Mesendoderm (in vitro differentiated cells): ENCODE measurements around the gene ZNF182.
"Not testable (repeated sequence)": the region's sequence is repeated elsewhere in the genome, so short reads cannot be mapped to it uniquely, and the experiment has no call there.

Experiments used
- DNase-seq: peaks from one replicate; pipeline ENCODE4 v3.0.0; 2013
- H2AK5ac ChIP-seq: 2 replicates; pipeline ENCODE4 v1.6.1; 2013; ENCODE audit warnings: low read length, inconsistent platforms
- H2BK120ac ChIP-seq: 2 replicates; pipeline ENCODE4 v1.6.1; 2013; ENCODE audit warnings: low read depth, mild to moderate bottlenecking, low read length, moderate library complexity, mixed read lengths
- H2BK15ac ChIP-seq: replicated peaks from 2 replicates; pipeline ENCODE4 v1.6.1; 2013; ENCODE audit warnings: low read depth, mild to moderate bottlenecking, moderate library complexity
- H2BK5ac ChIP-seq: 2 replicates; pipeline ENCODE4 v1.6.1; 2013; ENCODE audit warnings: low read length, inconsistent platforms
- H3K18ac ChIP-seq: 2 replicates; pipeline ENCODE4 v1.6.1; 2013; ENCODE audit warnings: mild to moderate bottlenecking, low read length, mixed read lengths
- H3K23ac ChIP-seq: one replicate; pipeline ENCODE4 v1.6.1; 2013; ENCODE audit warnings: low read length
- H3K27ac ChIP-seq: 2 replicates; pipeline ENCODE4 v1.5.1; 2013; ENCODE audit warnings: low read depth, mild to moderate bottlenecking, inconsistent platforms, low read length, moderate library complexity
- H3K27me3 ChIP-seq: 2 replicates; pipeline ENCODE4 v1.6.1; 2013; ENCODE audit warnings: low read length, control low read depth, mild to moderate bottlenecking, inconsistent platforms; ENCODE audit not compliant: insufficient read depth, poor library complexity
- H3K36me3 ChIP-seq: 2 replicates; pipeline ENCODE4 v1.6.1; 2013; ENCODE audit warnings: low read length, inconsistent platforms; ENCODE audit not compliant: control insufficient read depth, insufficient read depth
- H3K4ac ChIP-seq: one replicate; pipeline ENCODE4 v1.6.1; 2013; ENCODE audit warnings: low read depth, mild to moderate bottlenecking, low read length, moderate library complexity
- H3K4me1 ChIP-seq: 2 replicates; pipeline ENCODE4 v1.6.1; 2013; ENCODE audit warnings: low read depth, low read length, inconsistent platforms; ENCODE audit not compliant: control insufficient read depth
- H3K4me2 ChIP-seq: 2 replicates; pipeline ENCODE4 v1.6.1; 2013; ENCODE audit warnings: low read length
- H3K4me3 ChIP-seq: 2 replicates; pipeline ENCODE4 v1.5.1; 2013; ENCODE audit warnings: mild to moderate bottlenecking, low read length
- H3K56ac ChIP-seq: one replicate; pipeline ENCODE4 v1.6.1; 2013; ENCODE audit warnings: low read length
- H3K79me1 ChIP-seq: 2 replicates; pipeline ENCODE4 v1.6.1; 2013; ENCODE audit warnings: low read length, inconsistent platforms
- H3K79me2 ChIP-seq: 2 replicates; pipeline ENCODE4 v1.6.1; 2013; ENCODE audit warnings: mild to moderate bottlenecking, low read length; ENCODE audit not compliant: control insufficient read depth, insufficient read depth
- H3K9ac ChIP-seq: 2 replicates; pipeline ENCODE4 v1.6.1; 2013; ENCODE audit warnings: low read length, inconsistent platforms
- H4K5ac ChIP-seq: one replicate; pipeline ENCODE4 v1.6.1; 2013; ENCODE audit warnings: low read length
- H4K8ac ChIP-seq: one replicate; pipeline ENCODE4 v1.6.1; 2013; ENCODE audit warnings: low read depth, mild to moderate bottlenecking, control low read depth, low read length, moderate library complexity
- WGBS: extraction: QIAGEN DNeasy Blood & Tissue Kit; methylation state at CpG from one replicate; pipeline ENCODE4 v1.1.7; 2013; ENCODE audit warnings: low lambda C conversion rate, missing lambda C conversion rate; ENCODE audit not compliant: insufficient coverage; ENCODE audit errors: extremely low coverage; 5-methylcytosine and 5-hydroxymethylcytosine counted together

Gene ZNF182

DNA sequence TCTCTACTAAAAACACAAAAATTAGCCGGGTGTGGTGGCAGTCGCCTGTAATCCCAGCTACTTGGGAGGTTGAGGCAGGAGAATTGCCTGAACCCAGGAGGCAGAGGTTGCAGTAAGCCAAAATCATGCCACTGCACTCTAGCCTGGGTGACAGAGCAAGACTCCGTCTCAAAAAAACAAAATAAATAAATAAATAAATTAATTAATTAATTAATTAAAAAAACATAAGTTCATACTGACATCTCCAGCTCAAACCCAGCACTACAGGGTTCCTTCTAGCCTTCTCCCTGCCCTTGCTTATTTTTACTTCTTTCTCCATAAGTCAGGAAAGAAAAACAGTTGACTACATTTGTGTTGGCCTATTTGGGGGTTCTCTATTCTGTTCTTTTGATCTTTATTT is 71.8 kb downstream of the ZNF182 start:
- H2BK15ac ChIP-seq, H2AK5ac ChIP-seq, H3K79me1 ChIP-seq, H2BK120ac ChIP-seq, H3K4me3 ChIP-seq, H4K8ac ChIP-seq, H3K4me1 ChIP-seq, H2BK5ac ChIP-seq, H3K27ac ChIP-seq, H3K23ac ChIP-seq, H3K9ac ChIP-seq, H3K56ac ChIP-seq, H3K4ac ChIP-seq, H4K5ac ChIP-seq, H3K4me2 ChIP-seq, H3K27me3 ChIP-seq, H3K36me3 ChIP-seq, DNase-seq, H3K79me2 ChIP-seq, H3K18ac ChIP-seq: not testable (repeated sequence)
- no CpG with 5 or more reads among the region's 3 CpGs for WGBS

GRCh38 chrX:47927212-47927611 is 76.6 kb downstream of the ZNF182 start:
- whole genome bisulfite sequencing, result no CpG with 5 or more reads among the region's 2 CpGs
- no peak overlapping the region for H3K23ac ChIP-seq
- no peaks in the 10 kb centered on the region for H3K4me1 ChIP-seq
- no peaks in the 10 kb centered on the region for H3K79me2 ChIP-seq
- H2BK120ac ChIP-seq, result no peak overlapping the region
- no peak overlapping the region for H2BK5ac ChIP-seq
- no peak overlapping the region for H4K8ac ChIP-seq
- no peaks in the 10 kb centered on the region for H3K36me3 ChIP-seq
- no peak overlapping the region for H3K9ac ChIP-seq
- H2AK5ac ChIP-seq, result no peak overlapping the region
- no peak overlapping the region for H3K18ac ChIP-seq
- H3K79me1 ChIP-seq, result no peaks in the 10 kb centered on the region
- no peak overlapping the region for H3K4me2 ChIP-seq
- H3K27ac ChIP-seq, result no peak overlapping the region
- no peak overlapping the region for H3K56ac ChIP-seq
- no peak overlapping the region for H3K4ac ChIP-seq
- no peaks in the 10 kb centered on the region for H3K27me3 ChIP-seq
- H2BK15ac ChIP-seq, result no peak overlapping the region
- no peak overlapping the region for H4K5ac ChIP-seq
- H3K4me3 ChIP-seq, result no peak overlapping the region
- no peak for DNase-seq
